ENCODE data around the gene TAF4B.

- TF ChIP-seq POLR2A (IDR thresholded peaks at IDR 0.05) (no peak), CTCF (IDR thresholded peaks at IDR 0.05) (no peak), EP300 (IDR thresholded peaks at IDR 0.05) (no peak)
These were observed 193.5 kb downstream of the TAF4B start for GRCh38 chr18:26419746-26420145.
